K562 (cell line): ENCODE measurements around the gene CCSER1. TPM values are rescaled to one million over a fixed set of nuclear protein-coding genes. Genes with fewer than 3 reads are reported as not detected.

Experiments used
- GTF2F1 ChIP-seq: IDR thresholded peaks from 2 replicates; pipeline ENCODE4 v1.6.1; 2011; ENCODE audit warnings: low read depth, low read length, improper control_type of control experiment
- HDAC3 ChIP-seq: fragments of 450-650 bp; IDR thresholded peaks from 2 replicates; pipeline ENCODE4 v1.6.1; 2018; ENCODE audit warnings: borderline replicate concordance, mild to moderate bottlenecking, moderate library complexity; ENCODE audit not compliant: partially characterized antibody
- HNRNPLL ChIP-seq: fragments of 200-400 bp; formaldehyde crosslinking; IDR thresholded peaks from 2 replicates; pipeline ENCODE4 v1.6.1; 2017; ENCODE audit warnings: low read length, low read depth, mild to moderate bottlenecking; ENCODE audit not compliant: poor library complexity, severe bottlenecking
- KHSRP ChIP-seq: fragments of 450-650 bp; IDR thresholded peaks from 2 replicates; pipeline ENCODE4 v1.6.1; 2017
- MNT ChIP-seq, 2 experiments: fragments of 450-650 bp; conservative IDR thresholded peaks; 2 replicates each; pipeline ENCODE4 v1.6.1; 2017; ENCODE audit warnings: mild to moderate bottlenecking in 2 of 2, moderate library complexity in 2 of 2
- NFRKB ChIP-seq: fragments of 450-650 bp; IDR thresholded peaks from 2 replicates; pipeline ENCODE4 v1.6.1; 2016; ENCODE audit warnings: low read depth
- POLR2A ChIP-seq: fragments of 450-650 bp; conservative IDR thresholded peaks from 2 replicates; pipeline ENCODE4 v1.6.1; 2016
- TCF15 ChIP-seq: fragments of 250-450 bp; sonication (Bioruptor Pico); IDR thresholded peaks from 2 replicates; pipeline ENCODE4 v1.8.0; 2022; ENCODE audit warnings: moderate library complexity, mild to moderate bottlenecking, inconsistent platforms
- TSHZ1 ChIP-seq: fragments of 250-450 bp; sonication (Bioruptor Pico); IDR thresholded peaks from 2 replicates; pipeline ENCODE4 v1.4.0; 2020; ENCODE audit warnings: mild to moderate bottlenecking, moderate library complexity
- ZBTB11 ChIP-seq, 3 experiments: fragments of 200-800 bp in 1 of 3; fragments of 250-450 bp in 1 of 3; fragments of 450-650 bp in 1 of 3; sonication (Bioruptor Pico) in 1 of 3; sonication (Bioruptor generic) in 1 of 3; formaldehyde crosslinking in 1 of 3; IDR thresholded peaks; 2 replicates each; pipeline versions ENCODE4 v1.6.1 to v1.8.0; 2016 to 2022; ENCODE audit warnings: mild to moderate bottlenecking in 2 of 3, missing genetic modification characterization in 2 of 3, missing compliant biosample characterization in 1 of 3, moderate library complexity in 1 of 3
- ZBTB33 ChIP-seq: sonication (generic); formaldehyde crosslinking; IDR thresholded peaks from 2 replicates; pipeline ENCODE4 v1.8.1; 2023; ENCODE audit warnings: mild to moderate bottlenecking, missing genetic modification reagents
- ZFP91 ChIP-seq: sonication (generic); formaldehyde crosslinking; IDR thresholded peaks from 2 replicates; pipeline ENCODE4 v1.8.0; 2022; ENCODE audit warnings: mild to moderate bottlenecking, missing genetic modification reagents
- ZNF263 ChIP-seq: sonication (generic); formaldehyde crosslinking; IDR thresholded peaks from 2 replicates; pipeline ENCODE4 v1.8.0; 2022; ENCODE audit warnings: mild to moderate bottlenecking, missing genetic modification reagents, borderline replicate concordance
- ZNF668 ChIP-seq: fragments of 250-450 bp; sonication (Bioruptor Pico); IDR thresholded peaks from 2 replicates; pipeline ENCODE4 v1.8.0; 2022; ENCODE audit warnings: mild to moderate bottlenecking, inconsistent platforms
- polyA plus RNA-seq, 8 experiments: library from polyadenylated mRNA; depleted of rRNA in 4 of 8; stranded (reverse) in 5 of 8; unstranded in 3 of 8; fragments of >200 nt; fragmentation: Nextera tagmentation in 2 of 8; fragmentation: Illumina TruSeq in 1 of 8; extraction: Ambion mirVana in 2 of 8; extraction: Trizol in 1 of 8; gene quantifications; 2 replicates each; pipeline versions ENCODE4 v1.2.1 to v1.2.3, GENCODE V29; 2011 to 2014; ENCODE audit warnings: inconsistent platforms in 1 of 8, missing spikeins in 1 of 8
- total RNA-seq, 7 experiments: library from RNA; depleted of rRNA in 6 of 7; stranded (reverse); fragments of >200 nt in 6 of 7; fragmentation: Illumina TruSeq in 2 of 7; extraction: Trizol in 2 of 7; gene quantifications; 2 replicates each; pipeline versions ENCODE4 v1.2.1 to v1.2.3, GENCODE V29; 2011 to 2021; ENCODE audit warnings: low replicate concordance in 1 of 7

The CCSER1 gene
- total and polyA plus RNA-seq, 9 of the 15 experiments (the other 6 are each of a cell fraction or from before 2014, with no cell fraction given), result not detected

- TF ChIP-seq ZBTB11 (CRISPR knock-in tag; IDR thresholded peaks at IDR 0.05), result no peak
- TF ChIP-seq TSHZ1 (CRISPR knock-in tag), result no peak
- no peak for TF ChIP-seq HNRNPLL
- no peak for TF ChIP-seq NFRKB
- TF ChIP-seq KHSRP, result no peak
- no peak for TF ChIP-seq POLR2A
- TF ChIP-seq MNT (conservative IDR thresholded peaks at IDR 0.05), result no peak
- TF ChIP-seq GTF2F1, result no peak
- TF ChIP-seq HDAC3, result no peak
- TF ChIP-seq ZBTB33 (CRISPR knock-in tag), result no peak
- no peak for TF ChIP-seq ZFP91
- TF ChIP-seq ZNF668 (CRISPR knock-in tag), result no peak
- no peak for TF ChIP-seq TCF15 (CRISPR knock-in tag)
- no peak for TF ChIP-seq ZNF263 (CRISPR knock-in tag)
Measured at GRCh38 chr4:91147067-91147466, 1019.9 kb downstream of the CCSER1 start (continued).
